RPMI7951 (cell line): Measurements from ENCODE around the gene TWIST2. TPM values are rescaled to one million over a fixed set of nuclear protein-coding genes. Genes with fewer than 3 reads are reported as not detected.
A peak's percentile ranks its signal among the peaks of the same experiment; 100 is the strongest.

Source experiments
- DNase-seq: peaks from one replicate; pipeline ENCODE4 v3.0.0-alpha.2; 2012; ENCODE audit warnings: low read depth
- total RNA-seq: library from RNA; depleted of rRNA; stranded (reverse); fragments of >200 nt; shearing (Covaris generic); gene quantifications from 2 replicates; pipeline ENCODE4 v1.2.3, GENCODE V29; 2014

Gene TWIST2
- total RNA-seq, 1 experiment from 2014 or later: 102 TPM

- peak; percentile 100 for DNase-seq
Observed at GRCh38 chr2:238938401-238939055, 90.6 kb downstream of the TWIST2 start.

- DNase-seq: no peak
Observed at GRCh38 chr2:238939074-238939473, 91.2 kb downstream of the TWIST2 start.

GRCh38 chr2:238939521-238940403 is 91.9 kb downstream of the TWIST2 start:
- DNase-seq: no peak

- DNase-seq: no peak
Observed at GRCh38 chr2:238940806-238941205, 92.9 kb downstream of the TWIST2 start.

GRCh38 chr2:238941262-238941792 is 93.4 kb downstream of the TWIST2 start:
- no peak for DNase-seq

- no peak for DNase-seq
Observed at GRCh38 chr2:238942080-238942725, 94.3 kb downstream of the TWIST2 start.

- peak; percentile 88 for DNase-seq
Observed at GRCh38 chr2:238942726-238943300, 94.9 kb downstream of the TWIST2 start.

- no peak for DNase-seq
Observed at GRCh38 chr2:238943338-238944067, 95.6 kb downstream of the TWIST2 start.

GRCh38 chr2:238945433-238946150 is 97.7 kb downstream of the TWIST2 start:
- DNase-seq: peak; percentile 72

- peak; percentile 39 for DNase-seq
Observed at GRCh38 chr2:238946318-238947242, 98.7 kb downstream of the TWIST2 start.

- DNase-seq: no peak
Observed at GRCh38 chr2:238947243-238947760, 99.4 kb downstream of the TWIST2 start.

- DNase-seq: peak; percentile 98
Observed at GRCh38 chr2:238947920-238948710, 100.2 kb downstream of the TWIST2 start.

GRCh38 chr2:238948765-238949641 is 101.1 kb downstream of the TWIST2 start:
- DNase-seq: no peak

- DNase-seq: no peak
Observed at GRCh38 chr2:238949710-238950345, 101.9 kb downstream of the TWIST2 start.

GRCh38 chr2:238950551-238950950 is 102.7 kb downstream of the TWIST2 start:
- no peak for DNase-seq

GRCh38 chr2:238952261-238952919 is 104.5 kb downstream of the TWIST2 start:
- DNase-seq: no peak
